Fibroblast of lung (primary cell): ENCODE measurements around the gene CLPTM1L.

ENCODE experiments used
- CTCF ChIP-seq, 2 donors: IDR thresholded peaks in 1 of 2; conservative IDR thresholded peaks in 1 of 2; 1 replicate in 1 of 2; 2 replicates in 1 of 2; pipeline ENCODE4 v1.5.1; 2011 to 2012; ENCODE audit warnings: low read length in 2 of 2, control low read depth in 1 of 2, inconsistent platforms in 1 of 2, low read depth in 1 of 2, mild to moderate bottlenecking in 1 of 2
- EZH2 ChIP-seq: IDR thresholded peaks from 2 replicates; pipeline ENCODE4 v1.5.1; 2012; ENCODE audit warnings: low read length, control low read depth, mild to moderate bottlenecking; ENCODE audit errors: missing control alignments

- no peak for TF ChIP-seq CTCF (conservative IDR thresholded peaks at IDR 0.05 in 1 of 2, IDR thresholded peaks at IDR 0.05 in 1 of 2; ENCODE audit: low read depth in 1 of 2, low read length in 2 of 2)
- TF ChIP-seq EZH2, result no peak
Observed at GRCh38 chr5:1384521-1384920, 39.6 kb upstream of the CLPTM1L start.
